Measurements from ENCODE around the gene CCDC138.

Gene CCDC138

DNA sequence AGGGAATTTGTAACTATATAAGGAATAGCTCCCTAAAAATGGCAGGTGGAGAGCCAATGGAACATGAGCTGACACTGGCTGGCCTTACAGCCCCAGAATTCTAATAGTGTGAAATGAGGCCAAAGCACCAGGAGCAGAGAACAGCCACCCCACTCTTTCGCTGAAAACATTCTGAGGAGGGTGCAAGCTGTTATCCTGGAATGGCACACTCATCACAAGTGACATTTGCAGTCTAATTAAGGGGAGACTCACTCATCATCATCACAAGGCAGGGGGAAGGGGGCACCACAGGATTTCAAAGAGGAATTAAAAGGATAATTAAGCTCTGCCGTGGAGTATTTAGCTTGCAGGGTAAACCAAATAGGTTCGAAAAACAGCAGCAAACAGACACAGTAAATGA, 108.2 kb downstream of the CCDC138 start:
- Histone ChIP-seq H3K4me1 (ENCODE audit: control insufficient read depth, insufficient read depth, low read length, poor library complexity, severe bottlenecking) (no peaks in the 10 kb centered on the region), H3K36me3 (ENCODE audit: control insufficient read depth, insufficient read depth, low read length) (no peaks in the 10 kb centered on the region), H3K27ac (ENCODE audit: low read depth, low read length, severe bottlenecking) (no peak overlapping the region), H3K4me3 (ENCODE audit: extremely low read depth, insufficient read depth, low read length, poor library complexity, severe bottlenecking) (no peak overlapping the region), H3K9me3 (ENCODE audit: control insufficient read depth, low read length) (peaks cover 8% of the 10 kb centered on the region)
- 100% methylated on average over 1 of the region's 3 CpGs; no CpG with 5 or more reads in 1 of the 2 experiments for WGBS, 2 experiments (ENCODE audit: insufficient coverage in 2 of 2)

- H3K4me3 ChIP-seq (ENCODE audit: extremely low read depth, insufficient read depth, low read length, poor library complexity, severe bottlenecking) = no peak overlapping the region
- no CpG with 5 or more reads among the region's 2 CpGs for WGBS, 2 experiments (ENCODE audit: insufficient coverage in 2 of 2)
- H3K36me3 ChIP-seq (ENCODE audit: control insufficient read depth, insufficient read depth, low read length) = no peaks in the 10 kb centered on the region
- peaks cover 6% of the 10 kb centered on the region for H3K9me3 ChIP-seq (ENCODE audit: control insufficient read depth, low read length)
- no peak overlapping the region for H3K27ac ChIP-seq (ENCODE audit: low read depth, low read length, severe bottlenecking)
- H3K4me1 ChIP-seq (ENCODE audit: control insufficient read depth, insufficient read depth, low read length, poor library complexity, severe bottlenecking) = no peaks in the 10 kb centered on the region
These were observed 108.6 kb downstream of the CCDC138 start for GRCh38 chr2:108895188-108895587.

DNA sequence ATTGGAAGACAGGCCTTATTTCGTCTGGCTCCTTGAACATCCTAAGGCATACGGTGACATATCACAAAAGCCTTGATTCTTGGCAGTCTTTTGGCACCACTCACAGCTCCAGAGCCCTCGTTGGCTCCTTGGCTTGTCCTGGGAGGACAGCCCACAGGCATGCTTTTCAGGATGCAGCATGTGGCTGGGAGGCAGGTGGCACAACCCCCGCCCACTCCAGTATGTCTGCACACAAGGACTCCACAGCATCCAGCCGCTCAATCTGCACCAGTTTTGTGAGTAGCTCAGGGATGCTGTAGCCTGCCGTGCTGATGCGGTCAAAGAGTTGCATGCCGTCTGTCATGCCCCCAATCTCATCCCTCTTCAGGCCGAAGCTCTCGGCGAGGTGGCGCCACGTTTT, 110.2 kb downstream of the CCDC138 start:
- Histone ChIP-seq H3K27ac (ENCODE audit: low read depth, low read length, severe bottlenecking) (no peak overlapping the region), H3K36me3 (ENCODE audit: control insufficient read depth, insufficient read depth, low read length) (no peaks in the 10 kb centered on the region), H3K9me3 (ENCODE audit: control insufficient read depth, low read length) (no peaks in the 10 kb centered on the region), H3K4me1 (ENCODE audit: control insufficient read depth, insufficient read depth, low read length, poor library complexity, severe bottlenecking) (no peaks in the 10 kb centered on the region), H3K4me3 (ENCODE audit: extremely low read depth, insufficient read depth, low read length, poor library complexity, severe bottlenecking) (no peak overlapping the region)
- 96 to 98% methylated on average over 12 to 13 of the region's 13 CpGs for WGBS, 2 experiments (ENCODE audit: insufficient coverage in 2 of 2)

- Histone ChIP-seq H3K4me1 (ENCODE audit: control insufficient read depth, insufficient read depth, low read length, poor library complexity, severe bottlenecking) (no peaks in the 10 kb centered on the region), H3K9me3 (ENCODE audit: control insufficient read depth, low read length) (no peaks in the 10 kb centered on the region), H3K36me3 (ENCODE audit: control insufficient read depth, insufficient read depth, low read length) (no peaks in the 10 kb centered on the region), H3K27ac (ENCODE audit: low read depth, low read length, severe bottlenecking) (no peak overlapping the region), H3K4me3 (ENCODE audit: extremely low read depth, insufficient read depth, low read length, poor library complexity, severe bottlenecking) (no peak overlapping the region)
- 100% methylated on average over 1 of the region's 1 CpG for WGBS, 2 experiments (ENCODE audit: insufficient coverage in 2 of 2)
These were observed 111.9 kb downstream of the CCDC138 start for GRCh38 chr2:108898315-108899082.

DNA sequence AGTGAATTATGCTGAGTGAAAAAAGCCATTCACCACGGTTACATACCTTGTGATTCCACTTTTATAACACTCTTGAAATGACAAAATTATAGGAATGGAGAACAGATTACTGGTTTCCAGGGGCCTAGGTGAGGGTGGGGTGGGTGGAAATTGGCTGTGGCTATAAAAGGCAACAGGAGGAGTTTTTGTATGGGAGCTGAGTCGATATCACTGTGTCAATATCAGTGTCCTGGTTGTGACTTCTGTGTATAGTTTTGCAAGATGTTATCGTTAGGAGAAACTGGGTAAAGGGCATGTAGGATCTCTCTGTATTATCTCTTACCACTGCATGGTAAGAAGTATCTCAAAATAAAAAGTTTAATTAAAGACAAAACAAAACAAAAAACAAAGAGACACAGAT, 118.1 kb downstream of the CCDC138 start:
- H3K9me3 ChIP-seq (ENCODE audit: control insufficient read depth, low read length) = no peaks in the 10 kb centered on the region
- H3K27ac ChIP-seq (ENCODE audit: low read depth, low read length, severe bottlenecking) = no peak overlapping the region
- 78% methylated on average over 1 of the region's 3 CpGs; no CpG with 5 or more reads in 1 of the 2 experiments for WGBS, 2 experiments (ENCODE audit: insufficient coverage in 2 of 2)
- H3K4me1 ChIP-seq (ENCODE audit: control insufficient read depth, insufficient read depth, low read length, poor library complexity, severe bottlenecking) = no peaks in the 10 kb centered on the region
- no peak overlapping the region for H3K4me3 ChIP-seq (ENCODE audit: extremely low read depth, insufficient read depth, low read length, poor library complexity, severe bottlenecking)
- H3K36me3 ChIP-seq (ENCODE audit: control insufficient read depth, insufficient read depth, low read length) = no peaks in the 10 kb centered on the region

DNA sequence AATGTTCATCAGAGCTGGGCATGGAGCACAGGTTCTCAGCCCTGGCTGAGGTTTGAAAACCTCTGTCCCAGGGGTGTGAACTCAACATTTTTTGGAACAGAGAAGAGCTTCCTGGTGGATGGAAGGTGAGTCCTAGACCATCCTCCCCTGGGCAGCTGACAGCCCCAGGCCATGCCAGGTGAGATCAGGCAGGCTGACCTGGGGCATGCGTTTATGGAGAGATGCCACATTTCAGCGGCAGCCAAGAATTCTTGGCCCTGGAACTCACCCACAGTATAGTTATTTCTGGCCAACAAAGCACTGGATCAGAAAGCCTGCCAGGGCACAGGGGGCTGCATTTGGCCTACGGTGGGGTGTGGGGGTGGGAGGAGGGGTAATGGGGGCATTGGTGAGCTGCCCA, 118.6 kb downstream of the CCDC138 start:
- Histone ChIP-seq H3K9me3 (ENCODE audit: control insufficient read depth, low read length) (no peaks in the 10 kb centered on the region), H3K36me3 (ENCODE audit: control insufficient read depth, insufficient read depth, low read length) (no peaks in the 10 kb centered on the region), H3K4me3 (ENCODE audit: extremely low read depth, insufficient read depth, low read length, poor library complexity, severe bottlenecking) (no peak overlapping the region), H3K27ac (ENCODE audit: low read depth, low read length, severe bottlenecking) (no peak overlapping the region), H3K4me1 (ENCODE audit: control insufficient read depth, insufficient read depth, low read length, poor library complexity, severe bottlenecking) (no peaks in the 10 kb centered on the region)
- 83% methylated on average over 3 of the region's 3 CpGs; no CpG with 5 or more reads in 1 of the 2 experiments for WGBS, 2 experiments (ENCODE audit: insufficient coverage in 2 of 2)

GRCh38 chr2:108905906-108906305, 119.3 kb downstream of the CCDC138 start:
- no peak overlapping the region for H3K27ac ChIP-seq (ENCODE audit: low read depth, low read length, severe bottlenecking)
- no peaks in the 10 kb centered on the region for H3K4me1 ChIP-seq (ENCODE audit: control insufficient read depth, insufficient read depth, low read length, poor library complexity, severe bottlenecking)
- 85 to 87% methylated on average over 12 to 13 of the region's 13 CpGs for WGBS, 2 experiments (ENCODE audit: insufficient coverage in 2 of 2)
- no peaks in the 10 kb centered on the region for H3K9me3 ChIP-seq (ENCODE audit: control insufficient read depth, low read length)
- H3K4me3 ChIP-seq (ENCODE audit: extremely low read depth, insufficient read depth, low read length, poor library complexity, severe bottlenecking) = no peak overlapping the region
- H3K36me3 ChIP-seq (ENCODE audit: control insufficient read depth, insufficient read depth, low read length) = no peaks in the 10 kb centered on the region

DNA sequence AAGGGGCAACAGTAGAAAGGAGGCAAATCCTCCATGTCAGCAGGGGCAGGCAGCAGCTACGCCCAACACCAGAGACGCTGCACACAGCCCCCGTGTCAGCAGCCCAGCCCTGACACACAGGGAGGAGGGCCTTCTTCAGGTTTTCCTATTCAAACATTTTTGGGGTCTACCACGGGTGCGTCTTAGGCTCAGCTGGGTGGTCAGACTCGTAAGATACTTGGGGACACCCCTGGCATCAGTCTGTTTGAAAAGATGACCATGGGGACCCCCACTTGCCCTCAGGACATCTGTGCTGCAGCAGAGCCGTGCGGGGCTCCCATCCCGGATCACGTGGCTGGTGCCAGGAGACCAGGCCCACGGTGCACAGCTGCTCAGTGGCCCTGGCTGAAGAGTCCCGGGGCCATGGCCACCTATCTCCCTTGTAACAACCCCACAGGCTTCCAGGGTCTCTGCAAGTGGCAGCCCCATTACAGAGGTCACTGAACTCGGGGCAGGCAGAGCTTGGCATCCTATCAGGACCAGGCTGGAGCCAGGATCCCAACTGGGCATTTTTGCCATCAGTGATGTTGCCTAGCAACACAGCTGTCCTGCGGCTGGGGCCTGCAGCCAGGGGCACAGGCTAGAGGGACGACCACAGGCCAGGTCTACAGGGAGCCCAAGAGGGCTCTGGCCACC, 120.0 kb downstream of the CCDC138 start:
- Histone ChIP-seq H3K4me1 (ENCODE audit: control insufficient read depth, insufficient read depth, low read length, poor library complexity, severe bottlenecking) (no peaks in the 10 kb centered on the region), H3K4me3 (ENCODE audit: extremely low read depth, insufficient read depth, low read length, poor library complexity, severe bottlenecking) (no peak overlapping the region), H3K36me3 (ENCODE audit: control insufficient read depth, insufficient read depth, low read length) (no peaks in the 10 kb centered on the region), H3K27ac (ENCODE audit: low read depth, low read length, severe bottlenecking) (no peak overlapping the region), H3K9me3 (ENCODE audit: control insufficient read depth, low read length) (no peaks in the 10 kb centered on the region)
- WGBS, 2 experiments (ENCODE audit: insufficient coverage in 2 of 2) = 80% methylated on average over 11 to 14 of the region's 15 CpGs

DNA sequence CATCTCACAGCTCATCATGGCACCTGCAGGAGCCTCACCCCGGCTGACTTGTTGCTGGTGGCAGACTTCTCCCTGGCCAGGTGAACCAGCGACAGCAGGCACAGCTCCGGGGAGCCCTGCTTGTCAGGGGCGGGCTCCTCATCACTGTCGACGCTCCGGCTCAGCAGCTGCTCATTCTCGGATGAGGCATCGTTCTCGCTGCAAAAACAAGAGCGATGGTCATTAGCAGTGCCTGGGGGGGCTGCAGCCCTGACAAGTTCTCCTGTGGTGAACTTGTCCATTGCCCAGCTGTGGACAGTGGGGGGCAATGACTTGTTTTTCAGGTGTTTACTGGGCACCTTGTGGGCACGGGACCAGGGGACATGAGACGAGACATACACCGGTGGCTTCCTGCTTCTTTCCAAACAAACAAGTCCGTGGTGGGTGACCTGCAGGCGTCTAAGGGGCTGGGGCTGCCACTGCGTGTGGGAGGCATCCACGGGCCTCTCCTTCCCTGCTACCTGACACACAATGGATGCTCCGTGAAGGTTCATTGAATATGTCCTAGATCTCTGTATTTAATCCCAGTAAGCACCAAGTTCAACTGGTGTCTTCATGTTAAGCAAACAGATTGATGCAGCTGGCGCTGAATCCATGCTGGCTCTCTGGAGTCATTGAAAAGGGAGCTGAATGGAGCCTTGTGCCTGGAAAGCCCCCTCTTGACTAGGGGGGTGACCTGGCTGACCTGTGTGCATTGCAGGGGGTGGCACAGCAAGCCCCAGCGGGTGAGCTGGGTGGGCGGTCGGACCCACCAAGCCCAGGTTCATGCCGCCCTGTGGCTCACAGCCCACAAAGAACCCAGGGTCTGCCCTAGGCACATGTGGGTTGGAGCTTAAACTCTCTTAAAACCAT, 121.5 kb downstream of the CCDC138 start:
- H3K27ac ChIP-seq (ENCODE audit: low read depth, low read length, severe bottlenecking) = no peak overlapping the region
- H3K4me3 ChIP-seq (ENCODE audit: extremely low read depth, insufficient read depth, low read length, poor library complexity, severe bottlenecking) = no peak overlapping the region
- WGBS, 2 experiments (ENCODE audit: insufficient coverage in 2 of 2) = 87 to 89% methylated on average over 17 to 22 of the region's 24 CpGs
- no peaks in the 10 kb centered on the region for H3K9me3 ChIP-seq (ENCODE audit: control insufficient read depth, low read length)
- H3K4me1 ChIP-seq (ENCODE audit: control insufficient read depth, insufficient read depth, low read length, poor library complexity, severe bottlenecking) = no peaks in the 10 kb centered on the region
- H3K36me3 ChIP-seq (ENCODE audit: control insufficient read depth, insufficient read depth, low read length) = no peaks in the 10 kb centered on the region

- Histone ChIP-seq H3K4me3 (ENCODE audit: extremely low read depth, insufficient read depth, low read length, poor library complexity, severe bottlenecking) (no peak overlapping the region), H3K4me1 (ENCODE audit: control insufficient read depth, insufficient read depth, low read length, poor library complexity, severe bottlenecking) (no peaks in the 10 kb centered on the region), H3K36me3 (ENCODE audit: control insufficient read depth, insufficient read depth, low read length) (no peaks in the 10 kb centered on the region), H3K9me3 (ENCODE audit: control insufficient read depth, low read length) (no peaks in the 10 kb centered on the region), H3K27ac (ENCODE audit: low read depth, low read length, severe bottlenecking) (no peak overlapping the region)
- 90% methylated on average over 1 of the region's 1 CpG; no CpG with 5 or more reads in 1 of the 2 experiments for WGBS, 2 experiments (ENCODE audit: insufficient coverage in 2 of 2)
These were observed 122.1 kb downstream of the CCDC138 start for GRCh38 chr2:108908713-108909070.
